Stimulated activated CD4-positive, alpha-beta T cell treated with anti-CD3 and anti-CD28 coated beads, Interleukin-15, amount 100 ng/mL, for 1 hour (primary cell): ENCODE results near the gene TGM4.
"Not testable (repeated sequence)": the region's sequence is repeated elsewhere in the genome, so short reads cannot be mapped to it uniquely, and the experiment has no call there.

Source experiments
- DNase-seq, 2 donors: peaks; one replicate each; pipeline ENCODE4 v3.0.0-alpha.2; 2020; ENCODE audit warnings: low read depth in 1 of 2, low spot score in 1 of 2

The TGM4 gene

DNA sequence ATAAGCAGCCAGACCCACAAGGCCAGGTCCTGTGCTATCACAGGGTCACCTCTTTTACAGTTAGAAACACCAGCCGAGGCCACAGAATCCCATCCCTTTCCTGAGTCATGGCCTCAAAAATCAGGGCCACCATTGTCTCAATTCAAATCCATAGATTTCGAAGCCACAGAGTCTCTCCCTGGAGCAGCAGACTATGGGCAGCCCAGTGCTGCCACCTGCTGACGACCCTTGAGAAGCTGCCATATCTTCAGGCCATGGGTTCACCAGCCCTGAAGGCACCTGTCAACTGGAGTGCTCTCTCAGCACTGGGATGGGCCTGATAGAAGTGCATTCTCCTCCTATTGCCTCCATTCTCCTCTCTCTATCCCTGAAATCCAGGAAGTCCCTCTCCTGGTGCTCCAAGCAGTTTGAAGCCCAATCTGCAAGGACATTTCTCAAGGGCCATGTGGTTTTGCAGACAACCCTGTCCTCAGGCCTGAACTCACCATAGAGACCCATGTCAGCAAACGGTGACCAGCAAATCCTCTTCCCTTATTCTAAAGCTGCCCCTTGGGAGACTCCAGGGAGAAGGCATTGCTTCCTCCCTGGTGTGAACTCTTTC lies 39.6 kb downstream of the TGM4 start:
- DNase-seq, result peak; percentile 24 to 55

DNA sequence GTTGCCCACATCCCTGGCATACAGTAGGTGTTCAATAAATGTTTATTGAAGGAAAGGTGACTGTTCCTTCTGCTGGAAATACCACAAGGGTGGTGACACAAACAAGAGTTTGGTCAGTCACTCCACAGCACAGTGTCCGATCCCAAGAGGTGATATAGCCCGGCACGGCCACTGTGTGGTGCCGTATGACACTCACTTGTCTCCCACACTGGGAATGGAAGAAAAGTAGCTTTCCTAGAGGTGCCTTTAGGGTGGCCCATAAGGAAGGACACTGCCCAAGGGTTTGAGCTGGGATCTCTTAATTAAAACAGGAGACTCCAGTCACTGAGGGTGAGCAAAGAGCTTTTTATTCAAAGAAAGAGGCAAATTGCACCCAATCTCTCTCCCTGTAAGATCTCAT lies 40.5 kb downstream of the TGM4 start:
- no peak for DNase-seq

DNA sequence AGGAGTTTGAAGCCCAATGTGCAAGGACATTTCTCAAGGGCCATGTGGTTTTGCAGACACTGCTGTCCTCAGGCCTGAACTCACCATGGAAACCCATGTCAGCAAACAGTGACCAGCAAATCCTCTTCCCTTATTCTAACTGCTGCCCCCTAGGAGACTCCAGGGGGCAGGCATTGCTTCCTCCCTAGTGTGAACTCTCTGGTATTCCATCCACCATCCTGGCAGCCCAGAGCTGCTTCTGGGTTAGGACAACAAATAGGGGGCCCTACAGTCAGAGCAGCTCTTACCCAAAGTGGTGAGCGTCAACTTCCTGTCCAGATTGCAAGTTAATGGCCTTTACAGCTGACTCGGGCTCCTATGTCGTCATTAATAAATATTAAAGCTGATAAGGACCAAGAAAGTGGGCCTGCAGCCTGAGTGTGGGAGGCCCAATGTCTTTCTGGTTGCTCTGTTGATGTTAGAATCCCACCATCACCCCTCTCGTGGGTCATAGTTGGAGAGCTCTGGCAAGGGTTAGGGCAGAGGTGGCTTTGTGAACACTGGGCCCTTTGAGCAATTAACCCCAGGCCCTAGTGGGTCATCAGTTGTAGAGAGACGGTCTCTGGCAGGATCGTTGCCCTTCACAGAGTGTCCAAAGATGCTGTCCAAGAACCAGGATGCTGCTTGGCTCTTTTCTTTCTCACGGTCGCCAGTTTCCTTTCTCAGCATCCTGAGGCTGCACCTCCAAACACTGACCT lies 41.5 kb downstream of the TGM4 start:
- DNase-seq, result no peak

DNA sequence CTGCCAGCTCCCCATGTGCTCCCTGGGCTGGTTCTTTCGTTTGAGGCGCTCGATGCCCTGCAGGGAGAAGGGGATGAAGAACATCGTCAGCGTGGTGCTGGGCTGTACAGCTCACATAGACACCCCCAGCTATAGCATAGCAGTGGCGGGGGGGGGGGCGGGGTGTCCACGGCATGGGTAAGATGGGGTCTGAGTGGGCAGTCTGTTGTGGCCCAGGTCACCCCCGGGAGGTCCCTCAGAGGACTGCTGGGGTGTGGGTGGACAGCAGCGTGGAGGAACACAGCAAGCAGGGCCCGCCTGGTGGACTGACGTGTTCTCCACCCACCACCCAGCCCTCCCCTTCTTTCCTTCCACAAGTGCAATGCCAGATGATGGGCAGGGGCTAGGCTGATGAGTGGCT lies 43.7 kb downstream of the TGM4 start:
- no peak for DNase-seq

DNA sequence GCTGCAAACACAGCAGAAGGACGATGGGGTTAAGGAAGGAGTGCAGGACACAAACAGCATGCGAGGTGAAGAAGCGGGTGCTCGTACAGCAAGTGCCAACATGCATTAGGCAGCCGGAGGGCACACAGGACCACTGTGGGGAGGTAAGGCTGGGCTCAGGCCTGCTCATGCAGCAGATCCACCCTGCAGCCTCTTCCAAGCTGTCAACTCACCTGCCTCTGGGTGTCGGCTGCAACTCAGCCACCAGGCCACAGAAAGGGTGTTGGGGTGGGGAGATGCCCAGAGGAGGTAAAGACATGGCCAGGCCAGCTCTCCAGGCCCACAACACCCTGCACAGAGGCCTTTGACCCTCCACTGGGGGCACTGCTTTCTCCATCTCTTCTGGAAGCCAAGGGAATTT lies 44.2 kb downstream of the TGM4 start:
- no peak for DNase-seq

DNA sequence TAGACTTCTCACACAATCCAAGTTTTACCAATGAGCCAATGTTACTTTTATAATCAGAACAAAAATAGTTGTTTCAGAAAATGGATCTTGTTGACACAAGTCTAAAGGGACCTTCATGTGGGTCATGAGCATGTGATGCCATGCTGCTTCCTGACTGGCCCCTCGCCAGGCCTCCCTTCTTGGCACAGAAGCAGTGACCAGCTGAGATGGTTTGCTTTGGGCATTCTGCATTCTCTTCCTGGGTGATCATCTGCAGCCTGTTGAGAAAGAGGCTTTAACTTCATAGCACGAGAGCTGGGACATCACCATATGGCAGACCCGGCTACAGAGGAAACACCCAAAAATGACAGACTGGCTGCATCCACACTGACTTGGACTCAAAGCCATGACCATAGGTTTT lies 45.7 kb downstream of the TGM4 start:
- DNase-seq, result no peak

DNA sequence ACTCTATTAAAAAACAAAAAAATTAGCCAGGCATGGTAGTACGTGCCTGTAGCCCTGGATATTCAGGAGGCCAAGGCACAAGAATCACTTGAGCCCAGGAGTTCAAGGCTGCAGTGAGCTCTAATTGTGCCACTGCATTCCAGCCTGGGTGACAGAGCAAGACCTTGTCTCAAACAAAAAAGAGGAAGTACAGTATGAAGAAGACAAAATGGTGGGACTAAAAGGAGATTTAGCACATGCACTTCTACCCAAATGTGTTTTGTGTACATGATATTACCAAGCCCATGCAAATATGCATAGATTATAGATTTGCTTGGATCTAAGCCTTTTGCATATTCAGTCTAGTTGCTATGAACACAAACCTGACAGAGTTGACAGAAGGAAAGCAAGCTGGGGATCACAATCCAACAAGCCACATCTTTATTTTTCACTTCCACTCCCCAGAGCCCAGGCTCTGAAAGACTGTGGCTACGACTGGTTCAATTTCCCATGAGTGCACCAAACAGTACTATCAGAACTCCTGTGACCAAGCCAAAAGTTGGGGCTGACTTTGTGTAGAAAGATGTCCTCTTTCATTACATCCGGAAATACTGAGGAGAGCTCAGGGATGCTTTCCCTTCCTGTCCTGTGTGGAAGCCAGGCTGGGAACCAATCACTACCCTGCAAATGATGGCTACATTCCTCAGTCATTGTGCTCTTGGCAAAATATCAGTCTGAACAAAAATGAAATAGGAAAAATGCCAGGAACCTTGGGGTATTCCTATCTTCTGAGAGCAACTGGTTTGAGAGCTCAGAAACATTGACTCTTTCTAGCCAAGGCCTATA lies 49.4 kb downstream of the TGM4 start:
- DNase-seq, result no peak

DNA sequence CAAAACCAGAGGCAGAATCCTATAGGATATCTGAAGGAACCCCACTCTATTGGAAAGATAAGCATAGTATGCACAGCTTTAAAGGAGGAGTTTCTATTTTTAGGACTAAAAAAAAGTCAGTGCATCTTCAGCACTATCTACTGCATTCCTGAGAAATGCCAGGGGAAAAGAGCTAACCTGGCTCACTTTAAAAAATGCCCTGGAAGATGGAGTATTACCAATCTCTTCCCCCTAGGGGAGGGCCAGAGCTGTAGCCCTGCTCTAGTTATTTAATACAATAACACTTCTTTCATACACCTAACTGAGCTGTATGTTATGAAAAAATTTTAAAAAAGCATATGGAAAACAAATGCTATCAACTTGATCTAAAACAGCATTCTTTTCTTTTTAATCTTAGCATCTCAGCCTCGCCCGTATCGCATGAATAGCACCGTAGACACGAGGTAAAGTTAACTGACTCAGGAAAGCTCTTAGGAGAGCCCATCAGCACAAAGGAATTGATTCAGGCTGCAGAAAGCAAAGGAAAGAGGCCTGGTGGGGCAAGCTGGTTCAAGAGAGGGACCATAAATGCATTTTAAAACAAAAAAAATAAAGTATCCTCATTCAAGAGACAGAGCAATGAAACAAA lies 50.2 kb downstream of the TGM4 start:
- DNase-seq, result no peak

DNA sequence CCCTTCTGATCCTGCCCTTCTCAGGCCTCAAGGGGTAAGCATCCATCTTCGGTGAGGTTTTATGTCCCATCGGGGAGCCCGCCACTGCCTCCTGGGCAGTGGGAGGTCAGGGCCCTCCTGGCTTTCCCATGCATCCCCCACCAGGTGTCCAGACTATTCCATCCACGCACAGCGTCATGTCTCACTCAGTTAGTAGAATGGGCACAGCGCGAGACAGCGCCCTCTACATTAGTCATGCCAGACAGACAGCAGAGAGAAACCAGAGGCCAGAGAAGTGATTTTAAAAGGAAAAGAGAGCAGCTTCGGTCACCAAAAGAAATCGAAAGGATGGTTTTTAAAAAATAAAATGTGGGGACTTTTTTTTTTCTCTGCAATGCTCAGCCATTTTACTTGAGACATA lies 51.8 kb downstream of the TGM4 start:
- no peak for DNase-seq

DNA sequence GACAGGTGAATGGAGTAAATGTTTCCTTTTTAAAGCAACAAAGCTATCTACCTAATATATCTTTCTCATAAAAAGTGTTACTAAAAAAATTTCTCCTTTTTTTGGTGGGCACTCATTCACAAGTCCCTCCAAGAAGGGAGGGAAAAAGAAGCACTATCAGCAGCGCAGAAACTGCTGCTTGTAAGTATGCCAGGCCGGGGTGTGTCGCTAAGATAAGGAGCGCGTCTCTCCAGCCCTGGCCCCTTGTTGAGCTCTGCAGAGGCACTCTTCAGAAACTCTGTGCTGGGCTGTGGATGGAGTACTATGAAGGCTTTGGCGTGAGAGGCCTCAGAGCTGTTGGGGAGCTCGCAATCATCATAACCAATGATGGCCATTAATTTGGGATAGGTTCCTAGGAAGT lies 52.5 kb downstream of the TGM4 start:
- no peak for DNase-seq

DNA sequence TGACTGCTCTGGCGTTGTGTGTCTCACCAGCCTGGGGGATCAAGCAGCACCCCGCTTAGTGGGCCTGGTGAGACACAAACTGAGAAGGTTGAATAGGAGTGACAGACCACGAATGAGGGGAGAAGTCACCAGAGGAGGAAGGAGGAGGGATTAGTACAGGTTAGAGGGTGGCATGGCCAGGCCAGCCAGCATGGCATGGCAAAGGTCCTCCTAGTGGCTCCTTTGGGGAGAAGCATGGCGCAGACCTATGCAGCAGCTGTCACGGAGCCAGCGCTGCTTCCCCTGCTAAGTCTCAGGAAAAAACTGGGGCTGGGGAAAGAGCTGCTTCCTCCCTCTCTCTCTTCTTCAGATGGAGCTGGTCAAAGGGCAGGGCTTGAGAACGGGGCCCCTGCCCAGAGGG lies 53.0 kb downstream of the TGM4 start:
- DNase-seq, result no peak

DNA sequence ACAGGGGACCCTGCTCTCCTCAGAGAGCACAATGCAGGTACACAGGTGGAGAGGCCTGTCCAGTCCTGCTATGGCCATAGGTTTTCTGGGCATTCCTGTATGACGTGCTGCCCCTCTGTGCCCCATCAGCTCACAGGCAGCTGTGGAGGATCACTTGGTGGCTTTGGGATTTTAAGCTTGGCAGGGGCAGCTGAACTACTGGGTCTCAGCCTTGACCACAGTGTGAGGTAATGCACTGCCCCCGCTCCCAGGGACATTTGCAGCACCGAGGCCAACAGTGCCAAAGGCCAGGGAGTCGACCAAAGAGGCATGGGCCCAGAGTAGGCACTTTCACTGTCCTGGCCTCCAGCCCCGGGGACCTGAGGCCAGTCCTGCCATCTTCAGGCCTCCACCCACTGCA lies 55.4 kb downstream of the TGM4 start:
- no peak for DNase-seq

DNA sequence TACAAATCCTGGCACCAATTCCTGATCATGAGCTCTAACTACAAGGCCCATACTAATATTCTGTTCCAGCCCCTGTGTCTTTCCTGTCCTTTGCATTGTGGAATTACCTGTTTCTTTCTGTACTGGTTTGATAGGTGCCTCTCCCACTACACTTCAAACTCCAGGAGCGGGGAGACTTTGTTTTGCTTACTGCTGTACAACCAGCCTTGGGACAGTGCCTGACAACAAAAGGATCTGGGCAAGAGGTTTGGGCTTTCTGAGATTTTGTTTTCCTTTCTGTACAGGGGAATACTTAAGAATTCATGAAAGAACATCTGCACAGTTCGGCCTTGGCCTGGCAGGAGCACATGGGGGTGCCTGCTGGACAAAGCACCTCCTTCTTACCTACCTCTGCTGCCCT lies 56.5 kb downstream of the TGM4 start:
- DNase-seq, result no peak

DNA sequence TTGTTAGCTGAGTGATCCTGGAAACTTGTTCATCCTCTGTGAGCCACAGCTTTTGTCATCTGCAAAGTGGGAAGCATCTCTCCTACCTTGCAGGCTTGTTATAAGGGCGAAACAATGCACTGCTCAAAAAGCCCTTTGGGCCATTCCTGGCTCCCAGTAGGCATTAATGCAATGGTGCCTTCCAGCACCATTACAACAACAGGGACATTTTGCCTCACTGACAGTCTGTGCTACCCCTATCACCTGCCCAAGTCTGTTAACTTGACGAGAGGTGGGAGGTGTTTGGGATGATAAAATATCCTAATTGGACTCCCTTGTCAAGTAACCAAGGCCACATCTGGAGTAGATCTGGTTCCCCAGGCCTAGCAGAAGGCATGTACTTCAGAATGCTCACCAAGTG lies 57.4 kb downstream of the TGM4 start:
- no peak for DNase-seq

DNA sequence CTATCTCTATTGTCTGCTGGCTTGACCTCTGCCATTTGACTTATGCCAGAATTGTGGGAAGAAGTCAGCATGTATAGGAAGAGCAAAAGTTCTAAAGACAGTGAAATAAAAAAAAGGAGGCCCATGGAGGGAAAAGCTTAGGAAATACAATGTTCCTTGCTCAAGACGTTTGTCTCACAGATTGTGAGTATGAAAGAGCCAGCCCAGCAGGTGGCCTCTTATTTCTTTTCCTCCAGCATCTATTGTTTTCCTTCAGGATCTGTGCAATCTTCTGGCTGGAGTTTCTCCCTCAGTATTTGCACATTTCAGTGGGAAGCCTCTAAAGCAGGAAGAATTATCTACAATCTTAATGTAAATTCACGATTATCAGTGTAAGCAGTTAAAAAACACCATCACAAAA lies 57.9 kb downstream of the TGM4 start:
- DNase-seq, result no peak

DNA sequence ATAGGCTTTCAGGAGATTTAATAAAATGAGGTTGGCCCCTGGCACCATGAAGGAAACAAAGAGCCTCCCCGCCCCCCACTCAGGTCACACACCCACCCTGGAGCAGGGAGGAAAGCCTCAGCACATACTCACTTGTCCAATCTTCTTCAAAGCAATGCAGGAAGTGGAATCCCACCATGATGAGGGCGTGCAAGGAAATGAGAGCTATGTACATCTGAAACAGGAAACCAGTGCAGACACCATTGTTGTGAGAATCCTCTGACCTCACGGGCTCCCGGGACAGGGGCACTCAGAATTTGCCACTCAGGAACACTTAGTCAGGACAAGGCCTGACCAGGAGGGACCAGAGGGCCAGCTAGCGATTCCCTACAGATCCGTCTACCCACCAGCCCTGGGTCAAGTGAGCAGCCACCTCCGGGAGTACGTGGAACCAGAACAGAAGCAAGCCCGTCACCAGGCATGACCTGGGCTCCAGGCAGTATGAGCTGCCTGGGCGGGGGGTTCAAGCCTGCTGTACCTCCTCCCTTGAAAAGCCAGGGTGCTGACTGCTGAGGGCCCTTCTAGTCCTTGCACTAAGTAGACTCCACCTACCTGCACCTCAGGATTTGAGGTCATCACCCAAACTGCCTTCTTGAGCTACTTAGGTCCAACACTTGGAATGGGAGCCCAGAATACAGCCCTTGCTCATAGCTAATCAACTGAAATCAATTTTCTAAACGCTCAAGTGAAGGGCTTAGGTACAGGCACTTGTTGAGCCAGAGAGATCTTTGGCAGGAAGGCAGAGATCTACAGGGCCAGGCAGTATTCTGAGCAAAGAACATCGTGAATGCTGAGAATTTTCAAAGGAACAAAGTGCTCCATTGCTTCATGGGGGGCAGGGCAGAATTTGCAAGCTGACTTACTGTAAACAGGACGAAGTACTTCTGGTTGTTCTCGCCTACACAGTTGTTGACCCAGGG lies 58.9 kb downstream of the TGM4 start:
- no peak for DNase-seq

DNA sequence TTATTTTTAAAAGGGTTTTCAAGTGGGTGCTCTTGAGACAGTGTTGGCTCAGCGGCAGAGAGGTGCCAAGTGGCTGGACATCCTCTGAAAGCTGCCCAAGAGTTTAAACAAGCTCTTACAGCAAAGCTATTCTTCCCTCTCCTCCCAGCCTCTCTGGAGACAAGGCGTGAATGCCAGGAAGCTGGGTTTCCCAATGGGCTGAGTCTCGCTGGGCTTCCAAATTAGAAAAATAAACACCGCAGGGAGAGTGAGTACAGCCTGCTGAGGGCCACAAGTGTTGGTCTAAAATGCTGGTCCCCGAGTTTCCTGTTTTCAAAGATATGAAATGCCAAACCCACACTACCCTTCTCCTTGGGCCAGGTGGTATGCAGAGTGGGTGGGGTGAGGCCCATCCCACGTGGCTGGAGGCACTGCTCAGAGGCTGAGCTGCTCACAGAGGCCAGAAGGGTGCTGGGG lies 65.2 kb downstream of the TGM4 start:
- no peak for DNase-seq

DNA sequence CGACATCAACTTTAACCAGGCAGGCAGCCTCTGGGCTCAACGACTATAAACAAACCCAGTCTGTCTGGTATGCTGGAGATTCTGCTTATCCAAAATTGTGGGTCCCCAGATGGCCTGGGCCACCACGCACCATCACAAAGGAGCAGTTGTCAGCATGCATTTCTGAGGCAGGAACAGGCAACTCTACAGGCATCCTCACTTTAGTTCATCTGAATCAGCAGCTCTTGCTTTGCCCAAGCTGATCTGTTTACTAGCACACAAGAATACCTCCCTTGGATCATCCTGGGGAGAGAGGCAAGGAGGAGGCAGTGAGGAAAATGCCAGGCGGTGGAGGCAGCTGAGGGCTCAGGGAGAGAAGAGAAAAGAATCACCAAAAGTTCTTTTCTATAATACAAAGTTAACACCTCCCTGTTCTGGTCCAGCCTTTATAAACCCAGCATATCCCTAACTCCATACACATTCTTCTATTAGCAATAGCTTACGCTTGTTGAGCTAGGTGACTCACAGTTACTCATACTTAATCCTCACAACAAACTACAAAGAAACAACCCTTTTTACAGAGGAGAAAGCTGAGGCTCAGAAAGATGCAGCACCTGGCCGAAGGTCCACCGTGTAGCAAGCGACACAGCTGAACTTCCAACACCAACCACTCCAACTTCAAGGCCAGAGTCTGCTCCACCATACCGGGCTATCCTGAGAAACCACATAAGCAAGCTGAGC lies 68.0 kb downstream of the TGM4 start:
- no peak for DNase-seq

DNA sequence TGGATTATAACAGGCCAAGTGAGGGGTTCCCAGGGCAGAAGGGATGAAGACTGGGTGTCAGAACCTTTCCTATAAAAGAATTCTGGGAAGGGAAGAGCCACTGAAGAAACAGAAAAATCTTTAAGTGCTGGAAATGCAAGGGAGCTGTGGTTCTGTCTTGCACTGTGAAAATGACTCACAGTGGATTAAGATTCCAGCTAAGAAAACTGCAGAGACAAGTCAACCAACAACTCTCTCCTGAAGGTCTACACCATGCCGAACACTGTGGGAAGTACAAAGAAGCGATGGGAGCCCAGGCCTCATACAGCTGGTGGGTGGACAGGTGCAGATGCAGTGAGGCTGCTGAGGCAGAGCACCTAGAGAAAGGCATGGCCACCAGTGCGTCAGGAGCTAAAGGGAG lies 73.8 kb downstream of the TGM4 start:
- DNase-seq, result no peak

DNA sequence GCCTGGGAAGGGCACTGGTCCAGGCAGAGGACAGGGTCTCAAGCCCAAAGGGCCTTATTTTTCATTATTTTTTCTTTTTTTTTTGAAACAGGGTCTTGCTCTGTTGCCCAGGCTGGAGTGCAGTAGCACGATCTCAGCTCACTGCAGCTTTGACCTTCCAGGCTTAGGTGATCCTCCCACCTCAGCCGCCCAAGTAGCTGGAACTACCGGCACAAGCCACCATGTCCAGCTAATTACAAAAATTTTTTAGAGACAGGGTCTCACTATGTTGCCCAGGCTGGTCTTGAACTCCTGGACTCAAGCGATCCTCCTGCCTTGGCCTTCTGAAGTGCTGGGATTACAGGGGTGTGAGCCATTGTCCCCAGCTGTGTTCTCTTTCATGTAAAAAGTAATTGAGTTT lies 75.4 kb downstream of the TGM4 start:
- not testable (repeated sequence) for DNase-seq
